TTC549 (cell line): Measurements from ENCODE around the gene METAP2.

Source experiments
- FAIRE-seq: peaks from 2 replicates; lab custom pipeline; 2012; peaks lifted over from hg19 to GRCh38; lab: Jason Lieb, UNC

Gene METAP2

DNA sequence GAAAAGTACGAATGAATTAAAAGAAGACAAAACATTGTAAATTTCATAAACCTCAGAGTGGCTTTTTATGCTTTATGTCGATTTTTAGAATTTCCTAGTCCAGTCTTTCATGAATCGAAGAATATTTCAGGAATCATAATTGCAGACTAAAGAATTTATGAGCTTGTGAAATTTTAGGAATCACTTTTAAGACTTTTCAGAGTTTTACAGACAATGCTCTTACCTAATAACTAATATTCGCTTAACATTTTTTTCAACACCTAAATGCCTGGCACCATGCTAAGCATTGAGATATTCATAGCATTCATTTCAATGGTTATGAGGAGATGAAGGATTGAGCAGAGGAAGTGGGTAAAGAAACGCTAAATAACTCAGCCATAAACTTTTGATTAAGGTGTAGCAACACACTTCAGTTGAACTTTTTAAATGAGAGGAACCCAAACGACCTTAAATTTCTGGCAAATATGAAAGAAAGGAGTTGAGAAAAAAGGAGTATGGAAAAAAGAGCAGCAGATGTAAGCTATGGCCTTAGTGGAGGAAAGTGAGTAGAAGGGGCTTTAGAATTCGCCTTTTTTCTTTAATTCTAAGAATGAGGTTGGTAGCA, 78.1 kb downstream of the METAP2 start:
- no peak for FAIRE-seq

DNA sequence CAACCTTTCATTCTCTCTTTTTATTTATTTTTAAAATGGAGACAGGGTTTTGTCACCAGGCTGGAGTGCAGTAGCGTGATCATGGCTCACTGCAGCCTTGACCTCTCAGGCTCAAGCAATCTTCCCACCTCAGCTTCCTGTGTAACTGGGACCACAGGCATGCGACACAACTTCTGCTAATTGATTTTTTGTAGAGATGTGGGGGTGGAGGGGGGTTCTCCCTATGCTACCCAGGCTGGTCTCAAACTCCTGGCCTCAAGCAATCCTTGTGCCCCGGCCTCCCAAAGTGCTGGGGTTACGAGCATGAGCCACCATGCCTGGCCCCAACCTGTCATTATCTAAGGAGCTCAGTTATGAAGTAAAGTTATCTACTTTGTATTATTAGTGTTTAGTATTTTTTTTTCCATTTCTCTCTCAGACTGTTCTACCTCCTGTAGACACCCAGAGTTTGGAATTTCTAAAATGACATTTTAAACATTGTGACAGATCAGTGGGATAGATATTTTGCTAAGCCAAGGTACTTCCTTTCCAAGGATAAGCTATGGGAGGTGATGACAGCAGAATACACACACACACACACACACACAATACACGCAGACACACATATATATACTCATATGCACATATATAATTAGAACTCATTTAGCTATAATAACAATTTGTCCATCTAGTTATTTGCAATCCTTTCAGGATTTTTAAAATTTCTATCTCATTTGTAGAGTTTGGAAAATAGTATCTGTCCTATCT, 79.4 kb downstream of the METAP2 start:
- FAIRE-seq = no peak

DNA sequence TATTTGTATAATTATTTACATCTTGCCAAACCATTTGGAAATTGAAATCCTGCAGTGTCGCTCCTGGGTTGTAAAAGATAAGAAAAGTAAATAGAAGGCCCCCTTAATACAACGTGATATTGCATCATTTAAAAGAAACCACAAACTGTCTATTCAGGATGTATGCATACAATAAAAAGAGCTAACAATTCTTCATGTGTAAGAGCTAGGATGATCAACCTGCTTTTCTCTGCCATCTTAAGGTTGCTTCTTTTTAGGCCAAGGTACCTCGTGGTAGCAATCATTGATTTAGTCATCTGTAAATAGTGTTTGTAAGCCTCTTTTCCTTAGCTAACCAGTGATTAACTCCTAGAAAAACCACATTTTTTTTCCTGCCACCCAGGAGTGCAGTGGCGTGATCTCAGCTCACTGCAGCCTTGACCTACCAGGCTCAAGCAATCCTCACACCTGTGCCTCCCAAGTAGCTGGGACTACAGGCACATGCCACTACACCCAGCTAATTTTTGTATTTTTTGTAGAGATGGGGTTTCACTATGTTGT, 80.7 kb downstream of the METAP2 start:
- FAIRE-seq = no peak

DNA sequence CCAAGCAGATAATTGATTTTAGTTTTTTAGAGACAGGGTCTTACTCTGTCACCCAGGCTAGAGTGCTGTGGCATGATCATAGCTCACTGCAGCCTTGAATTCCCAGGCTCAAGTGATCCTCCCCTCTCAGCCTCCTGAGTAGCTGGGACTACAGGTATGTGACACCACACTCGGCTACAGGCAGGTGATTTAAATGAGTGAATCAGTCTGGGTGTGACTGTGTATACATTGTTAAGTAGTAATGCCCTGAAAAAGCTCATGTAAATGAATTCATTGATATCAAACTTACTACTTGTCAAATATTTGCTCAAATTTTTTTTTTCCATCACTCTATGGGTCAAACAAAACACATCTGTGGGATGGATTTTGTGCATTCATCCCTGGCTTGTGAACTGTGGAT, 83.7 kb downstream of the METAP2 start:
- no peak for FAIRE-seq
